Choroid plexus epithelial cell (primary cell): ENCODE data around the gene DPYSL5.

Source experiments
- DNase-seq: peaks from one replicate; pipeline ENCODE4 v3.0.0-alpha.2; 2010; ENCODE audit warnings: low read depth
- H3K4me3 ChIP-seq: 2 replicates; pipeline ENCODE4 v1.5.1; 2011; ENCODE audit warnings: low read depth, mild to moderate bottlenecking, control low read depth, low read length, moderate library complexity
- CTCF ChIP-seq: conservative IDR thresholded peaks from 2 replicates; pipeline ENCODE4 v1.5.1; 2011; ENCODE audit warnings: low read depth, mild to moderate bottlenecking, control low read depth, inconsistent platforms, low read length, moderate library complexity

The DPYSL5 gene

DNA sequence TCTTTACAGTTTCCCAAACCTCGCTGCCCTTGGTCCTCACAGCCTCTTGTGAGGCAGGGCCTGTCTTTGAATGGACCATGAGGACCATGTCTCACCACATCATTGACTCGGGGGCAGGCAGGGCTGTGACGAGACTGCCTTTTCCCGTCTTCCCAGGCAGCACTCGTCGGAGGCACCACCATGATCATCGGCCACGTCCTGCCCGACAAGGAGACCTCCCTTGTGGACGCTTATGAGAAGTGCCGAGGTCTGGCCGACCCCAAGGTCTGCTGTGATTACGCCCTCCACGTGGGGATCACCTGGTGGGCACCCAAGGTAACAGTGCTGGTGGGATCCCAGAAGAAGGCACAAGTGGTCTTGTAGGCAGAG, 76.8 kb downstream of the DPYSL5 start:
- H3K4me3 ChIP-seq: no peak overlapping the region
- no peak for DNase-seq
- TF ChIP-seq CTCF: no peak

- peak; percentile 57 for DNase-seq
- no peak for TF ChIP-seq CTCF
- no peak overlapping the region for H3K4me3 ChIP-seq
These were observed 77.3 kb downstream of the DPYSL5 start for GRCh38 chr2:26925100-26925791.

- no peak overlapping the region for H3K4me3 ChIP-seq
- no peak for TF ChIP-seq CTCF
- no peak for DNase-seq
These were observed 79.3 kb downstream of the DPYSL5 start for GRCh38 chr2:26927221-26927620.

GRCh38 chr2:26932974-26933373, 85.0 kb downstream of the DPYSL5 start:
- H3K4me3 ChIP-seq: no peak overlapping the region
- TF ChIP-seq CTCF: no peak
- DNase-seq: no peak

GRCh38 chr2:26933431-26934334, 85.8 kb downstream of the DPYSL5 start:
- no peak for TF ChIP-seq CTCF
- no peak for DNase-seq
- H3K4me3 ChIP-seq: no peak overlapping the region

GRCh38 chr2:26934335-26934724, 86.4 kb downstream of the DPYSL5 start:
- H3K4me3 ChIP-seq: no peak overlapping the region
- DNase-seq: no peak
- TF ChIP-seq CTCF: no peak

GRCh38 chr2:26934985-26935384, 87.1 kb downstream of the DPYSL5 start:
- no peak for DNase-seq
- H3K4me3 ChIP-seq: no peak overlapping the region
- no peak for TF ChIP-seq CTCF
